CD4-positive, CD25-positive, alpha-beta regulatory T cell (primary cell): ENCODE measurements around the gene ERMAP. TPM values are rescaled to one million over a fixed set of nuclear protein-coding genes. Genes with fewer than 3 reads are reported as not detected.

Experiments
- ATAC-seq, 2 donors: fragments of 150-1000 bp; cut with Tn5 transposase; one replicate each; pipeline ENCODE4 v1.10.0; 2021; ENCODE audit warnings: low read depth in 2 of 2, moderate number of reproducible peaks in 2 of 2, moderate library complexity in 1 of 2
- DNase-seq, 3 donors: peaks; one replicate each; pipeline versions ENCODE4 v3.0.0 to v3.0.0-alpha.2; 2012 to 2022; ENCODE audit warnings: mixed read lengths in 1 of 3
- H3K27ac ChIP-seq: one replicate; pipeline ENCODE4 v1.7.0; 2013; ENCODE audit warnings: mild to moderate bottlenecking, low read length; ENCODE audit not compliant: insufficient read depth, poor library complexity, severe bottlenecking
- H3K27me3 ChIP-seq: one replicate; pipeline ENCODE4 v1.7.0; 2013; ENCODE audit warnings: low read length; ENCODE audit not compliant: control insufficient read depth, insufficient read depth
- H3K36me3 ChIP-seq: one replicate; pipeline ENCODE4 v1.7.0; 2013; ENCODE audit warnings: mild to moderate bottlenecking, low read length, moderate library complexity; ENCODE audit not compliant: control insufficient read depth, insufficient read depth
- H3K4me1 ChIP-seq: 2 replicates; pipeline ENCODE4 v1.7.0; 2013; ENCODE audit warnings: mild to moderate bottlenecking, low read length; ENCODE audit not compliant: insufficient read depth, control insufficient read depth, poor library complexity, severe bottlenecking
- H3K4me3 ChIP-seq: one replicate; pipeline ENCODE4 v1.7.0; 2013; ENCODE audit warnings: low read depth, mild to moderate bottlenecking, low read length, moderate library complexity
- H3K9me3 ChIP-seq, 2 experiments: 1 replicate in 1 of 2; 2 replicates in 1 of 2; pipeline ENCODE4 v1.7.0; 2013; ENCODE audit warnings: low read length in 2 of 2, mild to moderate bottlenecking in 1 of 2, moderate library complexity in 1 of 2; ENCODE audit not compliant: control insufficient read depth in 2 of 2
- H3K27ac Mint-ChIP-seq, 3 donors: one replicate each; pipeline ENCODE4 v1.8.0; 2020 to 2022; ENCODE audit warnings: mild to moderate bottlenecking in 3 of 3, mixed read lengths in 3 of 3, moderate library complexity in 2 of 3
- H3K27me3 Mint-ChIP-seq: one replicate; pipeline ENCODE4 v1.8.0; 2022; ENCODE audit warnings: mild to moderate bottlenecking, mixed read lengths
- H3K36me3 Mint-ChIP-seq: one replicate; pipeline ENCODE4 v1.8.0; 2020; ENCODE audit warnings: mixed read lengths
- H3K4me1 Mint-ChIP-seq, 4 donors: one replicate each; pipeline ENCODE4 v1.8.0; 2020 to 2022; ENCODE audit warnings: mixed read lengths in 4 of 4, mild to moderate bottlenecking in 1 of 4
- H3K4me3 Mint-ChIP-seq, 4 donors: one replicate each; pipeline ENCODE4 v1.8.0; 2020 to 2022; ENCODE audit warnings: mild to moderate bottlenecking in 4 of 4, mixed read lengths in 4 of 4, moderate library complexity in 3 of 4
- H3K9me3 Mint-ChIP-seq, 7 donors: one replicate each; pipeline ENCODE4 v1.8.0; 2020 to 2022; ENCODE audit warnings: mixed read lengths in 7 of 7, mild to moderate bottlenecking in 3 of 7, moderate library complexity in 2 of 7
- polyA plus RNA-seq, 4 donors: library from polyadenylated mRNA; unstranded; fragments of 300-500 nt; fragmentation: Illumina TruSeq; gene quantifications; one replicate each; pipeline ENCODE4 v1.2.3, GENCODE V29; 2021
- total RNA-seq: library from RNA; stranded (reverse); gene quantifications from one replicate; pipeline ENCODE4 v1.2.3, GENCODE V29; 2022

ERMAP gene
- total and polyA plus RNA-seq, 5 donors from 2014 or later = 2.8 to 4.9 (median 4.0) TPM

GRCh38 chr1:42845193-42845592 lies 28.3 kb downstream of the ERMAP start:
- no peak for ATAC-seq
- no peaks in the 10 kb centered on the region for H3K9me3 ChIP-seq
- peaks cover 0 to 4% (median 0%) of the 10 kb centered on the region in 7 donors for H3K9me3 Mint-ChIP-seq

GRCh38 chr1:42845866-42846256 lies 28.9 kb downstream of the ERMAP start:
- peaks cover 6% of the 10 kb centered on the region for H3K36me3 ChIP-seq
- H3K27me3 Mint-ChIP-seq = no peaks in the 10 kb centered on the region
- peaks cover 11 to 43% (median 29%) of the 10 kb centered on the region in 4 donors for H3K4me1 Mint-ChIP-seq
- DNase-seq (no peak), ATAC-seq (no peak)
- peak overlapping the region; percentile 85 to 97 (median 87) for H3K27ac Mint-ChIP-seq
- peaks cover 36% of the 10 kb centered on the region for H3K4me1 ChIP-seq
- peaks cover 0 to 4% (median 0%) of the 10 kb centered on the region in 7 donors for H3K9me3 Mint-ChIP-seq
- no peaks in the 10 kb centered on the region for H3K9me3 ChIP-seq
- peak overlapping the region; percentile 94 for H3K4me3 ChIP-seq
- H3K27ac ChIP-seq = peak overlapping the region; percentile 73
- H3K27me3 ChIP-seq = no peaks in the 10 kb centered on the region
- peak overlapping the region; percentile 91 to 96 (median 95) for H3K4me3 Mint-ChIP-seq
- peaks cover 24% of the 10 kb centered on the region for H3K36me3 Mint-ChIP-seq

More at GRCh38 chr1:42845193-42845592, 28.3 kb downstream of the ERMAP start:
- no peak overlapping the region for H3K4me3 Mint-ChIP-seq
- no peak for DNase-seq
- Histone ChIP-seq H3K27me3 (no peaks in the 10 kb centered on the region), H3K4me3 (peak overlapping the region; percentile 94), H3K27ac (no peak overlapping the region), H3K4me1 (peaks cover 36% of the 10 kb centered on the region), H3K36me3 (peaks cover 3% of the 10 kb centered on the region)
- no peaks in the 10 kb centered on the region for H3K27me3 Mint-ChIP-seq
- peaks cover 16 to 43% (median 28%) of the 10 kb centered on the region in 4 donors for H3K4me1 Mint-ChIP-seq
- H3K27ac Mint-ChIP-seq = no peak overlapping the region
- peaks cover 18% of the 10 kb centered on the region for H3K36me3 Mint-ChIP-seq

GRCh38 chr1:42846257-42847110 lies 29.6 kb downstream of the ERMAP start, which contains the start of gene ZNF691:
ZNF691 (plus strand) TSS chr1:42846613; CDS start chr1:42849659, 3,046 bp downstream.
- DNase-seq (peak; percentile 87 to 97 (median 91)), ATAC-seq (peak; percentile 98 to 99)
- Mint-ChIP-seq H3K27me3 (no peaks in the 10 kb centered on the region), H3K9me3 (peaks cover 0 to 4% (median 0%) of the 10 kb centered on the region in 7 donors), H3K27ac (peak within 1 kb of the TSS; percentile 87 to 97 (median 93)), H3K36me3 (peaks cover 30% of the 10 kb centered on the region), H3K4me3 (peak within 1 kb of the TSS; percentile 91 to 96 (median 95)), H3K4me1 (peaks cover 11 to 43% (median 30%) of the 10 kb centered on the region in 4 donors)
- Histone ChIP-seq H3K36me3 (peaks cover 11% of the 10 kb centered on the region), H3K9me3 (no peaks in the 10 kb centered on the region), H3K27me3 (no peaks in the 10 kb centered on the region), H3K4me1 (peaks cover 36% of the 10 kb centered on the region), H3K27ac (peak within 1 kb of the TSS; percentile 73), H3K4me3 (peak within 1 kb of the TSS; percentile 94)

DNA sequence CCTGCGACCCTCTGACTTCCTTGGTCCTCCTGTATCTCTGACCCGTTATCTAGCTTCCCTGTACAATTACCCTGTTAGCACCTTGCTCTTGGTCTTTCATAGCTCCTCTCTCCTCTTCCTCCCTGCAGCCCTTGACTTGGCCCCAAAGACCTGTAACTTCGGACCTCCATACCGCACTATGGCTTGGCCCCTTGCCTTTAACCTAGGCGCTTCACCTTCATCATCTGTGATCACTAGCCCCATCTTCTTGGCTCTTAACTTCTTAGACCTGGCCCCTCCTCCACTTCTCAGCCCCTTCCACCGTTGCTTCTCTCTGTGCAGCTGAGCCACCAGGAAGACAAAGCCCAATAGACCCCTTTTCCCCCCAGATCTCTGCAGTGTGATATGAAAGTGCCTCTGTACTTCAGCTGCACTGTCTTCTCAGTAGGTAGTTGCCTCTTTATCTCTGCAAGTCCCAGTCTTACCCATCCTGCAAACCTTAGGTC lies 30.2 kb downstream of the ERMAP start:
- H3K27ac ChIP-seq = peak overlapping the region; percentile 73
- peak overlapping the region; percentile 94 for H3K4me3 ChIP-seq
- no peaks in the 10 kb centered on the region for H3K9me3 ChIP-seq
- H3K4me1 Mint-ChIP-seq = peaks cover 11 to 43% (median 30%) of the 10 kb centered on the region in 4 donors
- H3K27me3 Mint-ChIP-seq = no peaks in the 10 kb centered on the region
- H3K9me3 Mint-ChIP-seq = peaks cover 0 to 4% (median 0%) of the 10 kb centered on the region in 7 donors
- peak overlapping the region; percentile 91 to 96 (median 95) for H3K4me3 Mint-ChIP-seq
- no peak for ATAC-seq
- peaks cover 36% of the 10 kb centered on the region for H3K4me1 ChIP-seq
- no peaks in the 10 kb centered on the region for H3K27me3 ChIP-seq
- H3K36me3 Mint-ChIP-seq = peaks cover 32% of the 10 kb centered on the region
- peak in 1 of 3 donors; percentile 16 for DNase-seq
- peaks cover 14% of the 10 kb centered on the region for H3K36me3 ChIP-seq
- peak overlapping the region; percentile 87 to 97 (median 93) for H3K27ac Mint-ChIP-seq

DNA sequence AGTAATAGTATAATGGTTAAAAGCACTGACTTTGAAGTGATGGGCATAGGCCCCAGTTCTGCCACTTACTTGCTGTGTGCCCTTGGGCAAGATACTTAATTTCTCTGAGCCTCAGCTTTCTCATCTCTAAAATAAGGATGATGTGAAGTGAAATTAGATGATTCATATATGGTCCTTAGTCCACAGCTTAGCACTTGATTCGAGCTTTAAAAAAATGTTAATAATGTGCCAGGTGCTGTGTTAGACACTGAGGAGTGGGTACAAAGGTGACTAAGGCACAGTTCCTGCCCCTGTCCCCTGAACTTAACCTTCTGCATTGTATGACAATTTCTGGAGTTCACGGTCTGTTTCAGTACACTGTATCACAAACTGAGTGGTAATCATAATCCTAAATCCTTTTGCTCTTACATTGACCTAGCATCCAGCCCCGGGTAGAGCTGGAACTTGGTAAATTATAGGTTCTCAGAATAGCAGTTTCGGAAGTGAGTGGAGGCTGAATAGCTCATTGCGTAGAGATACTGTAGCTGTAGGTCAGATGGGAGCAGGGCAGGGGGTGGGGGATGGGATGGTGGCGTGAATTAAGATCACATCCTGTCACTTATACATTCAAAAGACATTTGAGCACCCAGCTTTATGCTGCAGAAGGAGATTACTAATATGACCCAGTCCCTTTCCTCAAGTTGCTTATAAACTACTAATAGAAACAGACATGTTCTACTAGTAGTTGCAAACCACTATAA lies 31.0 kb downstream of the ERMAP start:
- DNase-seq (peak in 1 of 3 donors; percentile 61), ATAC-seq (no peak)
- Histone ChIP-seq H3K4me1 (peaks cover 36% of the 10 kb centered on the region), H3K36me3 (peaks cover 14% of the 10 kb centered on the region), H3K9me3 (no peaks in the 10 kb centered on the region), H3K27me3 (no peaks in the 10 kb centered on the region), H3K4me3 (peak overlapping the region; percentile 94), H3K27ac (no peak overlapping the region)
- Mint-ChIP-seq H3K9me3 (peaks cover 0 to 4% (median 0%) of the 10 kb centered on the region in 7 donors), H3K27ac (peak overlapping the region; percentile 83 to 97 (median 87)), H3K4me1 (peaks cover 11 to 43% (median 30%) of the 10 kb centered on the region in 4 donors), H3K4me3 (peak overlapping the region; percentile 91 to 96 (median 95)), H3K36me3 (peaks cover 34% of the 10 kb centered on the region), H3K27me3 (no peaks in the 10 kb centered on the region)

GRCh38 chr1:42848823-42849537 lies 32.1 kb downstream of the ERMAP start:
- Histone ChIP-seq H3K27me3 (no peaks in the 10 kb centered on the region), H3K36me3 (peaks cover 14% of the 10 kb centered on the region), H3K4me3 (peak overlapping the region; percentile 94), H3K9me3 (no peaks in the 10 kb centered on the region), H3K4me1 (peaks cover 36% of the 10 kb centered on the region), H3K27ac (no peak overlapping the region)
- peaks cover 0 to 4% (median 0%) of the 10 kb centered on the region in 7 donors for H3K9me3 Mint-ChIP-seq
- DNase-seq = no peak
- H3K4me3 Mint-ChIP-seq = peak overlapping the region; percentile 2 to 95 (median 72)
- peaks cover 26% of the 10 kb centered on the region for H3K36me3 Mint-ChIP-seq
- peaks cover 11 to 43% (median 30%) of the 10 kb centered on the region in 4 donors for H3K4me1 Mint-ChIP-seq
- H3K27me3 Mint-ChIP-seq = no peaks in the 10 kb centered on the region
- ATAC-seq = no peak
- peak overlapping the region in 1 of 3 donors; percentile 97 for H3K27ac Mint-ChIP-seq

GRCh38 chr1:42849944-42850343 lies 33.0 kb downstream of the ERMAP start:
- DNase-seq (no peak), ATAC-seq (no peak)
- Histone ChIP-seq H3K4me3 (no peak overlapping the region), H3K36me3 (peaks cover 14% of the 10 kb centered on the region), H3K27ac (no peak overlapping the region), H3K4me1 (peaks cover 36% of the 10 kb centered on the region), H3K9me3 (no peaks in the 10 kb centered on the region), H3K27me3 (no peaks in the 10 kb centered on the region)
- peak overlapping the region in 1 of 4 donors; percentile 78 for H3K4me3 Mint-ChIP-seq
- H3K9me3 Mint-ChIP-seq = peaks cover 0 to 4% (median 0%) of the 10 kb centered on the region in 7 donors
- peaks cover 26% of the 10 kb centered on the region for H3K36me3 Mint-ChIP-seq
- peaks cover 11 to 40% (median 29%) of the 10 kb centered on the region in 4 donors for H3K4me1 Mint-ChIP-seq
- H3K27me3 Mint-ChIP-seq = no peaks in the 10 kb centered on the region
- peak overlapping the region in 1 of 3 donors; percentile 0 for H3K27ac Mint-ChIP-seq
